Neural cell (in vitro differentiated cells): Measurements from ENCODE around the gene PIK3CG. TPM values are rescaled to one million over a fixed set of nuclear protein-coding genes. Genes with fewer than 3 reads are reported as not detected.
"Not testable (repeated sequence)": the region's sequence is repeated elsewhere in the genome, so short reads cannot be mapped to it uniquely, and the experiment has no call there.

Source experiments
- H2AFZ ChIP-seq: fragments of 200-600, 300-800 bp; sonication (generic), shearing (Covaris generic); 2 replicates; pipeline ENCODE4 v1.6.0; 2014; ENCODE audit warnings: low read depth, mild to moderate bottlenecking, antibody characterized with exemption, low read length, moderate library complexity
- H3F3A ChIP-seq: fragments of 200-600 bp; shearing (Covaris generic); 2 replicates; pipeline ENCODE4 v1.6.1; 2016; ENCODE audit warnings: mild to moderate bottlenecking, moderate library complexity, mixed read lengths, antibody characterized with exemption, low read length; ENCODE audit not compliant: insufficient read depth, poor library complexity, severe bottlenecking
- H3K27ac ChIP-seq: fragments of 200-600, 300-800 bp; sonication (generic), shearing (Covaris generic); 2 replicates; pipeline ENCODE4 v1.5.1; 2014; ENCODE audit warnings: mild to moderate bottlenecking, low read length, moderate library complexity
- H3K27me3 ChIP-seq: fragments of 300-800, 200-600 bp; sonication (generic), shearing (Covaris generic); 2 replicates; pipeline ENCODE4 v1.6.0; 2014; ENCODE audit warnings: mild to moderate bottlenecking, low read depth, low read length, moderate library complexity; ENCODE audit not compliant: insufficient read depth
- H3K36me3 ChIP-seq: fragments of 300-800, 200-600 bp; sonication (generic), shearing (Covaris generic); 2 replicates; pipeline ENCODE4 v1.5.1; 2014; ENCODE audit warnings: mild to moderate bottlenecking, antibody characterized with exemption, low read length, moderate library complexity; ENCODE audit not compliant: insufficient read depth
- H3K4me2 ChIP-seq: fragments of 300-800, 200-600 bp; sonication (generic), shearing (Covaris generic); 2 replicates; pipeline ENCODE4 v1.6.0; 2014; ENCODE audit warnings: mild to moderate bottlenecking, low read length
- H3K4me3 ChIP-seq: fragments of 300-800, 200-600 bp; sonication (generic), shearing (Covaris generic); 2 replicates; pipeline ENCODE4 v1.5.1; 2014; ENCODE audit warnings: mild to moderate bottlenecking, low read length, moderate library complexity
- H3K79me2 ChIP-seq: fragments of 200-600 bp; shearing (Covaris generic); replicated peaks from 2 replicates; pipeline ENCODE4 v1.6.0; 2014; ENCODE audit warnings: mild to moderate bottlenecking, low read length, moderate library complexity; ENCODE audit not compliant: insufficient read depth
- H3K9ac ChIP-seq: fragments of 300-800, 200-600 bp; sonication (generic), shearing (Covaris generic); 2 replicates; pipeline ENCODE4 v1.6.1; 2016; ENCODE audit warnings: mild to moderate bottlenecking, low read length, mixed read lengths
- H3K9me2 ChIP-seq: fragments of 200-600 bp; shearing (Covaris generic); 2 replicates; pipeline ENCODE4 v1.6.1; 2016; ENCODE audit warnings: mild to moderate bottlenecking, low read length, mixed read lengths; ENCODE audit not compliant: insufficient read depth
- H3K9me3 ChIP-seq: fragments of 200-600, 300-800 bp; sonication (generic), shearing (Covaris generic); 2 replicates; pipeline ENCODE4 v1.6.1; 2016; ENCODE audit warnings: mild to moderate bottlenecking, mixed run types, low read length, moderate library complexity, mixed read lengths
- H4K20me1 ChIP-seq: fragments of 200-600 bp; shearing (Covaris generic); 2 replicates; pipeline ENCODE4 v1.6.1; 2016; ENCODE audit warnings: mild to moderate bottlenecking, mixed run types; ENCODE audit not compliant: insufficient read depth
- EP300 ChIP-seq: fragments of 450-650 bp; conservative IDR thresholded peaks from 2 replicates; pipeline ENCODE4 v1.6.1; 2014; ENCODE audit warnings: antibody characterized with exemption, mild to moderate bottlenecking, moderate library complexity; ENCODE audit not compliant: poor library complexity, severe bottlenecking
- EZH2 ChIP-seq: fragments of 200-600, 300-800 bp; shearing (Covaris generic), sonication (generic); IDR thresholded peaks from 2 replicates; pipeline ENCODE4 v1.6.1; 2014; ENCODE audit warnings: antibody characterized with exemption, low read length, borderline replicate concordance, mild to moderate bottlenecking; ENCODE audit not compliant: insufficient read depth, poor library complexity, severe bottlenecking
- MXI1 ChIP-seq: fragments of 450-650 bp; conservative IDR thresholded peaks from 2 replicates; pipeline ENCODE4 v1.6.1; 2014; ENCODE audit warnings: antibody characterized with exemption, mild to moderate bottlenecking; ENCODE audit not compliant: poor library complexity, severe bottlenecking
- POLR2AphosphoS5 ChIP-seq: IDR thresholded peaks from 2 replicates; pipeline ENCODE4 v1.6.1; 2012
- RAD21 ChIP-seq: fragments of 450-650 bp; conservative IDR thresholded peaks from 2 replicates; pipeline ENCODE4 v1.6.1; 2014; ENCODE audit warnings: antibody characterized with exemption, mild to moderate bottlenecking, moderate library complexity
- SMC3 ChIP-seq: fragments of 450-650 bp; conservative IDR thresholded peaks from 2 replicates; pipeline ENCODE4 v1.6.1; 2014; ENCODE audit warnings: antibody characterized with exemption, mild to moderate bottlenecking, moderate library complexity; ENCODE audit not compliant: poor library complexity
- TAF1 ChIP-seq: IDR thresholded peaks from 2 replicates; pipeline ENCODE4 v1.6.1; 2012; ENCODE audit warnings: low read depth
- polyA plus RNA-seq: library from polyadenylated mRNA; depleted of rRNA; stranded (reverse); fragments of >200 nt; gene quantifications from 2 replicates; pipeline ENCODE4 v1.2.3, GENCODE V29; 2014
- TF ChIP-seq, protein P1 (sequence below): IDR thresholded peaks from 2 replicates; pipeline ENCODE4 v1.6.1; 2012; ENCODE audit warnings: borderline replicate concordance
- TF ChIP-seq, protein P2 (sequence below): fragments of 450-650 bp; IDR thresholded peaks from 2 replicates; pipeline ENCODE4 v1.5.1; 2014; ENCODE audit warnings: antibody characterized with exemption, mild to moderate bottlenecking, moderate library complexity; ENCODE audit not compliant: poor library complexity, severe bottlenecking

Gene PIK3CG
- polyA plus RNA-seq, 1 donor from 2014 or later = not detected

DNA sequence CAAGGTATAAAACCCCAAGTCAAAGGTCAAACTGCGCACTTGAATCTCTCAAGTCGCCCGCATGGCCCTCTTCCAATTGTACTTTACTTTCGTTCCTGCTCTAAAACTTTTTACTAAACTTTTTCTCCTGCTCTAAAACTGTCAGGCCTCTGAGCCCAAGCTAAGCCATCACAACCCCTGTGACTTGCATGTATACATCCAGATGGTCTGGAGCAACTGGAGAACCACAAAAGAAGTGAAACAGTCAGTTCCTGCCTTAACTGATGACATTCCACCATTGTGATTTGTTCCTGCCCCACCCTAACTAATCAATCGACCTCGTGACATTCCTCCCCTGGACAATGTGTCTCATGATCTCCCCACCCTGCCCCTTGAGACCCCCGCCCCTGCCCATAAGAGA is 35.6 kb upstream of the PIK3CG start:
- H3F3A ChIP-seq = no peaks in the 10 kb centered on the region
- TF ChIP-seq MXI1 (no peak), SMC3 (no peak), TAF1 (no peak), POLR2AphosphoS5 (no peak), EP300 (no peak), EZH2 (no peak), RAD21 (no peak)
- TF ChIP-seq, protein P1, sequence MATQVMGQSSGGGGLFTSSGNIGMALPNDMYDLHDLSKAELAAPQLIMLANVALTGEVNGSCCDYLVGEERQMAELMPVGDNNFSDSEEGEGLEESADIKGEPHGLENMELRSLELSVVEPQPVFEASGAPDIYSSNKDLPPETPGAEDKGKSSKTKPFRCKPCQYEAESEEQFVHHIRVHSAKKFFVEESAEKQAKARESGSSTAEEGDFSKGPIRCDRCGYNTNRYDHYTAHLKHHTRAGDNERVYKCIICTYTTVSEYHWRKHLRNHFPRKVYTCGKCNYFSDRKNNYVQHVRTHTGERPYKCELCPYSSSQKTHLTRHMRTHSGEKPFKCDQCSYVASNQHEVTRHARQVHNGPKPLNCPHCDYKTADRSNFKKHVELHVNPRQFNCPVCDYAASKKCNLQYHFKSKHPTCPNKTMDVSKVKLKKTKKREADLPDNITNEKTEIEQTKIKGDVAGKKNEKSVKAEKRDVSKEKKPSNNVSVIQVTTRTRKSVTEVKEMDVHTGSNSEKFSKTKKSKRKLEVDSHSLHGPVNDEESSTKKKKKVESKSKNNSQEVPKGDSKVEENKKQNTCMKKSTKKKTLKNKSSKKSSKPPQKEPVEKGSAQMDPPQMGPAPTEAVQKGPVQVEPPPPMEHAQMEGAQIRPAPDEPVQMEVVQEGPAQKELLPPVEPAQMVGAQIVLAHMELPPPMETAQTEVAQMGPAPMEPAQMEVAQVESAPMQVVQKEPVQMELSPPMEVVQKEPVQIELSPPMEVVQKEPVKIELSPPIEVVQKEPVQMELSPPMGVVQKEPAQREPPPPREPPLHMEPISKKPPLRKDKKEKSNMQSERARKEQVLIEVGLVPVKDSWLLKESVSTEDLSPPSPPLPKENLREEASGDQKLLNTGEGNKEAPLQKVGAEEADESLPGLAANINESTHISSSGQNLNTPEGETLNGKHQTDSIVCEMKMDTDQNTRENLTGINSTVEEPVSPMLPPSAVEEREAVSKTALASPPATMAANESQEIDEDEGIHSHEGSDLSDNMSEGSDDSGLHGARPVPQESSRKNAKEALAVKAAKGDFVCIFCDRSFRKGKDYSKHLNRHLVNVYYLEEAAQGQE = no peak
- TF ChIP-seq, protein P2, sequence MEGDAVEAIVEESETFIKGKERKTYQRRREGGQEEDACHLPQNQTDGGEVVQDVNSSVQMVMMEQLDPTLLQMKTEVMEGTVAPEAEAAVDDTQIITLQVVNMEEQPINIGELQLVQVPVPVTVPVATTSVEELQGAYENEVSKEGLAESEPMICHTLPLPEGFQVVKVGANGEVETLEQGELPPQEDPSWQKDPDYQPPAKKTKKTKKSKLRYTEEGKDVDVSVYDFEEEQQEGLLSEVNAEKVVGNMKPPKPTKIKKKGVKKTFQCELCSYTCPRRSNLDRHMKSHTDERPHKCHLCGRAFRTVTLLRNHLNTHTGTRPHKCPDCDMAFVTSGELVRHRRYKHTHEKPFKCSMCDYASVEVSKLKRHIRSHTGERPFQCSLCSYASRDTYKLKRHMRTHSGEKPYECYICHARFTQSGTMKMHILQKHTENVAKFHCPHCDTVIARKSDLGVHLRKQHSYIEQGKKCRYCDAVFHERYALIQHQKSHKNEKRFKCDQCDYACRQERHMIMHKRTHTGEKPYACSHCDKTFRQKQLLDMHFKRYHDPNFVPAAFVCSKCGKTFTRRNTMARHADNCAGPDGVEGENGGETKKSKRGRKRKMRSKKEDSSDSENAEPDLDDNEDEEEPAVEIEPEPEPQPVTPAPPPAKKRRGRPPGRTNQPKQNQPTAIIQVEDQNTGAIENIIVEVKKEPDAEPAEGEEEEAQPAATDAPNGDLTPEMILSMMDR = no peak
- H3K9me2 ChIP-seq = no peaks in the 10 kb centered on the region
- H3K79me2 ChIP-seq = no peaks in the 10 kb centered on the region
- H3K27me3 ChIP-seq = no peaks in the 10 kb centered on the region
- H3K36me3 ChIP-seq = no peaks in the 10 kb centered on the region
- H3K4me2 ChIP-seq = no peak overlapping the region
- H2AFZ ChIP-seq = no peak overlapping the region
- no peak overlapping the region for H3K27ac ChIP-seq
- no peak overlapping the region for H3K4me3 ChIP-seq
- H3K9ac ChIP-seq = no peak overlapping the region
- no peaks in the 10 kb centered on the region for H4K20me1 ChIP-seq
- no peaks in the 10 kb centered on the region for H3K9me3 ChIP-seq

DNA sequence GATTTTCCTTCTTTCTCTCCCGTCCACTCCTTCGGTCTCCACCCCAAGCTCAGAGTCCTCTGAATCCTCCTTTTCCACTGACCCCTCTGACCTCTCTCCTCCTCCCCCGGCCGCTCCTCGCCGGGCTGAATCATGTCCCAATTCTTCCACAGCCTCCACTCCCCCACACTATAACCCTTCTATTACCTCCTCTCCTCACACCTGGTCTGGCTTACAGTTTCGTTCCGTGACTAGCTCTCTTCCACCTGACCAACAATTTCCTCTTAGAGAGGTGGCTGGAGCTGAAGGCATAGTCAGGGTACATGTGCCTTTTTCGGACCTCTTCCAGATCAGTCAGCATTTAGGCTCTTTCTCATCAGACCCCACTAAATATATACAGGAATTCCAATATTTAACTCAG is 34.2 kb upstream of the PIK3CG start:
- H3K36me3 ChIP-seq, H3K4me2 ChIP-seq, H2AFZ ChIP-seq, H3K9me2 ChIP-seq, H3F3A ChIP-seq, H3K27ac ChIP-seq, H3K79me2 ChIP-seq, H3K9ac ChIP-seq, H3K9me3 ChIP-seq, H3K27me3 ChIP-seq, H4K20me1 ChIP-seq, H3K4me3 ChIP-seq: not testable (repeated sequence)

DNA sequence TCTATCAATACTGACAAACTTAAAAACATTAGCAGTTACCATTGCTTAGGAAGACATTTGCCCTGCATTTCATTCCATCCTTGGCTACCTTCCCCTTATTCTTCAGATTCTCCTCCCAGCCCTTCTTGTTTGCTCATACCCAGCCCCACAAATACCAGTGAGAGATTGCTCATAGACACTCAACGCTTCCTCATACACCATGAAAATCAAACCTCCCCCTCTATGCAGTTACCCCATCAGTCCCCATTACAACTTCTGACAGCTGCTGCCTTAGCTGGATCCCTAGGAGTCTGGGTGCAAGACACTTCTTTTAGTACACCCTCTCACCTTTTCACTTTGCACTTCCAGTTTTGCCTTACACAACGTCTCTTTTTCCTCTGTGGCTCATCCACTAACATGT is 28.3 kb upstream of the PIK3CG start:
- Histone ChIP-seq H3K4me2 (no peak overlapping the region), H3K36me3 (no peaks in the 10 kb centered on the region), H3F3A (no peaks in the 10 kb centered on the region), H4K20me1 (no peaks in the 10 kb centered on the region), H2AFZ (no peak overlapping the region), H3K9ac (no peak overlapping the region), H3K27ac (no peak overlapping the region), H3K27me3 (no peaks in the 10 kb centered on the region), H3K9me2 (no peaks in the 10 kb centered on the region), H3K79me2 (no peaks in the 10 kb centered on the region), H3K4me3 (no peak overlapping the region), H3K9me3 (no peaks in the 10 kb centered on the region)
- TF ChIP-seq EZH2 (no peak), POLR2AphosphoS5 (no peak), EP300 (no peak), MXI1 (no peak), SMC3 (no peak), RAD21 (no peak), TAF1 (no peak)
- TF ChIP-seq, protein P2 = no peak
- TF ChIP-seq, protein P1 = no peak
